Activated CD8-positive, alpha-beta T cell treated with anti-CD3 and anti-CD28 coated beads, Interleukin-2, amount 10 ng/mL, durations not matched to agents 7 days and 5 days (primary cell): ENCODE measurements around the gene ATP5PD. TPM values are rescaled to one million over a fixed set of nuclear protein-coding genes. Genes with fewer than 3 reads are reported as not detected.
A peak's percentile ranks its signal among the peaks of the same experiment; 100 is the strongest.
"Not testable (repeated sequence)": the region's sequence is repeated elsewhere in the genome, so short reads cannot be mapped to it uniquely, and the experiment has no call there.

Source experiments
- ATAC-seq: fragments of 150-1000 bp; cut with Tn5 transposase; one replicate; pipeline ENCODE4 v1.10.0; 2021; ENCODE audit warnings: moderate library complexity
- CTCF ChIA-PET: fragments of 350-600 bp; sonication (Branson Sonifier 250); formaldehyde crosslinking; loops from one replicate; lab custom pipeline; 2021; ENCODE audit warnings: antibody characterized with exemption; lab: Charles Lee
- POLR2A ChIA-PET: fragments of 350-600 bp; sonication (Branson Sonifier 250); formaldehyde crosslinking; loops from one replicate; lab custom pipeline; 2021; ENCODE audit warnings: antibody characterized with exemption; lab: Charles Lee
- DNase-seq: peaks from one replicate; pipeline ENCODE4 v3.0.0-alpha.2; 2020
- H3K27ac Mint-ChIP-seq: one replicate; pipeline ENCODE4 v1.8.0; 2021; ENCODE audit warnings: mild to moderate bottlenecking, mixed read lengths
- H3K27me3 Mint-ChIP-seq: one replicate; pipeline ENCODE4 v1.8.0; 2021; ENCODE audit warnings: low read depth, mixed read lengths
- H3K36me3 Mint-ChIP-seq: one replicate; pipeline ENCODE4 v1.8.0; 2021; ENCODE audit warnings: low read depth, mixed read lengths
- H3K4me1 Mint-ChIP-seq: one replicate; pipeline ENCODE4 v1.8.0; 2021; ENCODE audit warnings: low read depth, mixed read lengths
- H3K4me3 Mint-ChIP-seq: one replicate; pipeline ENCODE4 v1.8.0; 2021; ENCODE audit warnings: mild to moderate bottlenecking, mixed read lengths
- H3K9me3 Mint-ChIP-seq: one replicate; pipeline ENCODE4 v1.8.0; 2022; ENCODE audit warnings: mixed read lengths; ENCODE audit not compliant: insufficient read depth
- total RNA-seq, 2 experiments: library from RNA; stranded (reverse); gene quantifications; one replicate each; pipeline ENCODE4 v1.2.3, GENCODE V29; 2021

Gene ATP5PD
- total RNA-seq, 2 experiments from 2014 or later: 232 to 238 TPM

- ChIA-PET CTCF (interaction anchor here (0.8 to 3.6 kb wide), 7 partner anchors 21 to 138 kb away, joined by 3 to 28 read pairs (median 4); partner anchors contain the start of genes MRPL58 and NT5C), POLR2A (interaction anchor here (1.2 to 2.2 kb wide), 4 partner anchors 8 to 71 kb away, joined by 3 to 26 read pairs (median 8); partner anchors contain the start of genes ATP5PD, KCTD2 and MRPL58)
- Mint-ChIP-seq H3K4me3 (peak overlapping the region; percentile 93), H3K4me1 (peaks cover 52% of the 10 kb centered on the region), H3K27ac (peak overlapping the region; percentile 95), H3K27me3 (peaks cover 4% of the 10 kb centered on the region), H3K9me3 (peaks cover 4% of the 10 kb centered on the region), H3K36me3 (peaks cover 6% of the 10 kb centered on the region)
- ATAC-seq (peak; percentile 31), DNase-seq (peak; percentile 90)
These were observed 13.2 kb downstream of the ATP5PD start for GRCh38 chr17:75033346-75034235.

GRCh38 chr17:75032720-75033280 lies 14.0 kb downstream of the ATP5PD start:
- DNase-seq (no peak), ATAC-seq (no peak)
- ChIA-PET CTCF (interaction anchor here (1.2 to 1.7 kb wide), 6 partner anchors 20 to 75 kb away, joined by 3 to 18 read pairs (median 6); partner anchors contain the start of genes CDR2L and MRPL58), POLR2A (interaction anchor here (0.6 to 2.0 kb wide), 4 partner anchors 20 to 238 kb away, joined by 3 to 15 read pairs (median 3); partner anchors contain the start of genes MIF4GD, MRPL58 and MRPS7)
- H3K27ac Mint-ChIP-seq: no peak overlapping the region
- H3K9me3 Mint-ChIP-seq: peaks cover 4% of the 10 kb centered on the region
- H3K4me3 Mint-ChIP-seq: peak overlapping the region; percentile 93
- H3K4me1 Mint-ChIP-seq: peaks cover 52% of the 10 kb centered on the region
- peaks cover 4% of the 10 kb centered on the region for H3K27me3 Mint-ChIP-seq
- H3K36me3 Mint-ChIP-seq: no peaks in the 10 kb centered on the region

- ChIA-PET CTCF (interaction anchor here (1.2 to 1.7 kb wide), 7 partner anchors 19 to 83 kb away, joined by 3 to 18 read pairs (median 6); partner anchors contain the start of genes CDR2L and MRPL58), POLR2A (interaction anchor here (0.6 to 2.0 kb wide), 4 partner anchors 19 to 239 kb away, joined by 3 to 15 read pairs (median 3); partner anchors contain the start of genes MIF4GD, MRPL58 and MRPS7)
- Mint-ChIP-seq H3K27ac (peak overlapping the region; percentile 2), H3K27me3 (peaks cover 4% of the 10 kb centered on the region), H3K4me1 (peaks cover 49% of the 10 kb centered on the region), H3K36me3 (no peaks in the 10 kb centered on the region), H3K4me3 (peak overlapping the region; percentile 45), H3K9me3 (peaks cover 4% of the 10 kb centered on the region)
- DNase-seq: peak; percentile 63
- no peak for ATAC-seq
These were observed 14.6 kb downstream of the ATP5PD start for GRCh38 chr17:75031972-75032719.

- peaks cover 5% of the 10 kb centered on the region for H3K36me3 Mint-ChIP-seq
- peaks cover 39% of the 10 kb centered on the region for H3K4me1 Mint-ChIP-seq
- CTCF ChIA-PET: no interaction called here
- H3K4me3 Mint-ChIP-seq: no peak overlapping the region
- DNase-seq (no peak), ATAC-seq (no peak)
- peaks cover 10% of the 10 kb centered on the region for H3K27me3 Mint-ChIP-seq
- POLR2A ChIA-PET: no interaction called here
- no peak overlapping the region for H3K27ac Mint-ChIP-seq
- H3K9me3 Mint-ChIP-seq: peaks cover 4% of the 10 kb centered on the region
These were observed 16.6 kb downstream of the ATP5PD start for GRCh38 chr17:75030161-75030560.

- ATAC-seq, H3K27ac Mint-ChIP-seq, H3K9me3 Mint-ChIP-seq, DNase-seq, H3K4me3 Mint-ChIP-seq, H3K27me3 Mint-ChIP-seq: not testable (repeated sequence)
- Mint-ChIP-seq H3K4me1 (peaks cover 24% of the 10 kb centered on the region), H3K36me3 (peaks cover 32% of the 10 kb centered on the region)
- CTCF ChIA-PET: interaction anchor here (4.3 kb wide), 1 partner anchor 65 kb away, joined by 17 read pairs; no protein-coding TSS in a partner anchor
- POLR2A ChIA-PET: interaction anchor here (0.7 kb wide), 2 partner anchors 21 to 509 kb away, joined by 3 read pairs; no protein-coding TSS in a partner anchor
These were observed 20.1 kb downstream of the ATP5PD start for GRCh38 chr17:75026650-75027049.

GRCh38 chr17:75025398-75025734 lies 21.4 kb downstream of the ATP5PD start:
- peaks cover 23% of the 10 kb centered on the region for H3K4me1 Mint-ChIP-seq
- H3K9me3 Mint-ChIP-seq, H3K27me3 Mint-ChIP-seq: not testable (repeated sequence)
- peaks cover 43% of the 10 kb centered on the region for H3K36me3 Mint-ChIP-seq
- ChIA-PET CTCF (interaction anchor here (0.9 to 4.3 kb wide), 5 partner anchors 10 to 176 kb away, joined by 3 to 24 read pairs (median 5); partner anchors contain the start of gene MRPL58), POLR2A (interaction anchor here (0.7 to 3.6 kb wide), 3 partner anchors 9 to 119 kb away, joined by 3 to 19 read pairs (median 4); partner anchors contain the start of gene MRPL58)
- H3K4me3 Mint-ChIP-seq: peak overlapping the region; percentile 27
- ATAC-seq (peak; percentile 39), DNase-seq (peak; percentile 37)
- peak overlapping the region; percentile 44 for H3K27ac Mint-ChIP-seq

GRCh38 chr17:75024686-75025397 lies 21.9 kb downstream of the ATP5PD start:
- Mint-ChIP-seq H3K4me3 (peak overlapping the region; percentile 27), H3K27me3 (peaks cover 8% of the 10 kb centered on the region), H3K27ac (peak overlapping the region; percentile 44), H3K4me1 (peaks cover 21% of the 10 kb centered on the region), H3K9me3 (no peaks in the 10 kb centered on the region), H3K36me3 (peaks cover 45% of the 10 kb centered on the region)
- CTCF ChIA-PET: interaction anchor here (0.7 to 4.3 kb wide), 7 partner anchors 10 to 586 kb away, joined by 3 to 24 read pairs (median 3); partner anchors contain the start of gene MRPL58
- ATAC-seq (peak; percentile 53), DNase-seq (peak; percentile 58)
- POLR2A ChIA-PET: interaction anchor here (0.7 to 3.6 kb wide), 4 partner anchors 9 to 119 kb away, joined by 3 to 19 read pairs (median 5); partner anchors contain the start of gene MRPL58

GRCh38 chr17:75020331-75021110 lies 26.2 kb downstream of the ATP5PD start:
- no peak for ATAC-seq
- Mint-ChIP-seq H3K4me3 (no peak overlapping the region), H3K27ac (no peak overlapping the region), H3K9me3 (no peaks in the 10 kb centered on the region), H3K27me3 (no peaks in the 10 kb centered on the region), H3K4me1 (peaks cover 17% of the 10 kb centered on the region), H3K36me3 (peaks cover 58% of the 10 kb centered on the region)
- POLR2A ChIA-PET: no interaction called here
- CTCF ChIA-PET: no interaction called here
- DNase-seq: no peak

GRCh38 chr17:75019710-75020109 lies 27.1 kb downstream of the ATP5PD start:
- peaks cover 8% of the 10 kb centered on the region for H3K4me1 Mint-ChIP-seq
- no peak overlapping the region for H3K27ac Mint-ChIP-seq
- ChIA-PET POLR2A (no interaction called here), CTCF (interaction anchor here (0.9 kb wide), 1 partner anchor 58 kb away, joined by 5 read pairs; no protein-coding TSS in a partner anchor)
- H3K9me3 Mint-ChIP-seq: no peaks in the 10 kb centered on the region
- peaks cover 56% of the 10 kb centered on the region for H3K36me3 Mint-ChIP-seq
- no peak for ATAC-seq
- H3K27me3 Mint-ChIP-seq: no peaks in the 10 kb centered on the region
- DNase-seq: no peak
- H3K4me3 Mint-ChIP-seq: no peak overlapping the region

GRCh38 chr17:75019146-75019545 lies 27.6 kb downstream of the ATP5PD start:
- DNase-seq (no peak), ATAC-seq (no peak)
- no peak overlapping the region for H3K4me3 Mint-ChIP-seq
- no peak overlapping the region for H3K27ac Mint-ChIP-seq
- H3K4me1 Mint-ChIP-seq: peaks cover 3% of the 10 kb centered on the region
- no peaks in the 10 kb centered on the region for H3K27me3 Mint-ChIP-seq
- H3K9me3 Mint-ChIP-seq: no peaks in the 10 kb centered on the region
- ChIA-PET CTCF (interaction anchor here (0.9 kb wide), 1 partner anchor 58 kb away, joined by 5 read pairs; no protein-coding TSS in a partner anchor), POLR2A (interaction anchor here (0.7 kb wide), 2 partner anchors 197 to 1343 kb away, joined by 3 read pairs; no protein-coding TSS in a partner anchor)
- peaks cover 51% of the 10 kb centered on the region for H3K36me3 Mint-ChIP-seq
